ENCODE measurements around the gene CRYBG3.

GRCh38 chr3:97979610-97980009 is 157.8 kb downstream of the CRYBG3 start:
- TF ChIP-seq CTCF (IDR thresholded peaks at IDR 0.05) (no peak), POLR2A (IDR thresholded peaks at IDR 0.05) (no peak)
